Stimulated activated CD4-positive, alpha-beta T cell treated with anti-CD3 and anti-CD28 coated beads, Interleukin-1b, Interleukin-23, amount 100 ng/mL, for 4 hours (primary cell): ENCODE results near the gene EFHC2.
"Not testable (repeated sequence)": the region's sequence is repeated elsewhere in the genome, so short reads cannot be mapped to it uniquely, and the experiment has no call there.

Experiments
- DNase-seq, 2 donors: peaks; one replicate each; pipeline ENCODE4 v3.0.0-alpha.2; 2020; ENCODE audit warnings: low read depth in 2 of 2

Gene EFHC2

GRCh38 chrX:44234541-44234940 is 108.9 kb downstream of the EFHC2 start:
- DNase-seq = no peak

DNA sequence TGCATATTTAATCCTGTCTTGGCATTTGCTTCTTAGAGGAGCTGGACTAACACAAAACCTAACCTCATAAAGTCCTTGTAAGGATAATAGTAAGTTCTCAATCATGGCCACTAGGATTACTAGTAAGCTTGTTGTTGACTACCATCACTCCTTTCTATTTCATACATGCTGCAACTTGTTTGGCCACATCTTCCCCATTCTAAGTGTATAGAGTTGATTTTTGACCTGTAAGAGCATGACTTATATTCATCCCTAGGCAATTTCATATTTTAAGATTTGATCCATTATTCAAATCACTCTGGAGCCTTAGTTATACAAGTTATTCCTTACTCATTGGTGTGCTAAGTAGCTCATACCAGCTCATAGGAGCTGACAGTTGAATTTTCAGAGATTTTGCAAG is 109.4 kb downstream of the EFHC2 start:
- no peak for DNase-seq

DNA sequence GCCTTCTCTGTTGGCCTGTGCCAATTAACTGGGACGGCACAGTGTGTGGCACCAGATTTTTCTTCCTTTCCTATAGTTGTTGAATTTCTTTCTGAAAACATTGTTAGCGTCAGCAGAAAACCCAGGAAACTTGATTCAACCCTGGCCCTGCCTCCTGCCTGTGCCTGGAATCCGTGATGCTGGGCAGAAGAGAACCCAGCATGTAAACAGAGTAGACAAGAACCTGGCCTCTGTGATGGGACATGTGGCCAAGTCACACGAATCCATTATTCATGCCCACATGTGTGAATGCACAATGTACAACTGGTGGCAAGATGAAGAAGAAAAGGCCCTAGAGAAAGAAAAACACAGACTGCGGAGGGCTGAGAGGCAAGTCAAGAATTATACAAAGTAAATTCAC is 111.4 kb downstream of the EFHC2 start:
- no peak for DNase-seq

GRCh38 chrX:44228621-44229020 is 114.9 kb downstream of the EFHC2 start:
- no peak for DNase-seq

- no peak for DNase-seq
Measured at GRCh38 chrX:44227991-44228390, 115.5 kb downstream of the EFHC2 start.

GRCh38 chrX:44225667-44226066 is 117.8 kb downstream of the EFHC2 start:
- no peak for DNase-seq

DNA sequence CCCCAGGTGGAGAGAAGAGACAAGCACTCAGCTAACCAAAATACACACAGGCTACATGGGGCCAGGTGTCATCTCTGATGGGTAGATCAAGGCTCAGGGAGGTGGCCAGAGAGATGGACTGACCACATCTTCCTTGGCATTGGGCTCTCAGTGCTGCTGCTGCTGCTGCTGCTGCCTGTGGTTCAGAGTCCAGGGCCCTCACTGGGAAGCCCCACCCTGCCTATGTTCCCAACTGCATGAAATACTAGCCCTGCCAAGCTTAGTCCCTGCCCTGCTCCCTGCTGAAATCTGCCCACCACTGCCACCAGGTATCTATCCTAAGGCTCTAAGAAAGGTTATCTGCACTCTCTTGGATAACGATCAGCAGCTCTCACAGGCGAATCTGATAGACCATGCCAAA is 118.7 kb downstream of the EFHC2 start:
- no peak for DNase-seq

DNA sequence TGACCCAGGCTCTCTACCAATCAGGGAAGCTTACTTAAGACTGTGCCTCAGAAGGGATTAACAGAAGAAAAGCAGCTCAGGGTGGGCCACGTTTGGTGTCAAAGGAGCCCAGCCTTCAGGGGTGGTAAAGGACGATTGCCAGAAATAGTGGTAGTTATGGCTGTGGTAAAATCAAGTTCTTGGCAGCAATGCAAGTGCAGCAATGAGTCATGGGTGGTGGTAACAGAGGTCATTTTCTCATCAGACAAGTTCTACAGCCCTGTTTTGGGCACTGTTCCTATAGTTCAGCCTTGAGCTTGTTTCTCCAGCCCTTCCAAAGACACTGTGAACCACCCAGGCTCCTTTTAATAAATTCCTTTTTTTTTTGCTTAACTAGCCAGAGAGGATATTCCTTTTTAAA is 120.3 kb downstream of the EFHC2 start:
- DNase-seq = no peak

- DNase-seq = no peak
Measured at GRCh38 chrX:44218465-44218864, 125.0 kb downstream of the EFHC2 start.

GRCh38 chrX:44216171-44216570 is 127.3 kb downstream of the EFHC2 start:
- no peak for DNase-seq

- no peak for DNase-seq
Measured at GRCh38 chrX:44203791-44204190, 139.7 kb downstream of the EFHC2 start.

GRCh38 chrX:44202596-44202995 is 140.9 kb downstream of the EFHC2 start:
- DNase-seq = no peak

DNA sequence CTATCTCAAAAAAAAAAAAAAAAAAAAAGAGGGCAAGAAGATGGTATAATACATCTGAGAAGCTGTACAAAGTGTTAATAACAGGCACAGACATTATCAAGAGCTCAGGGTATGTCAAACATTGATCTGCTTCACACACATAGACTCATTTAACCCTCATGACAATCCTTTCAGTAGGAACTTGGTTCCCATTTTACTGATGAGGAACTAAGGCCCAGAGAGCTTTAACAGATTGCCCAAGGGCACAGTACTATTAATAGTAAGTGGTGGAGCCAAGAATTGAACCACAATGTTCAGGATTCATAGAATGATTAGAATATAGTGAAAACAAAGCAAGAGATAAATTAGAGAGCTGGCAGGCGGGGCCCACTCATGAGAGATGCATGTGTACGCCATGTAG is 154.4 kb downstream of the EFHC2 start:
- DNase-seq = no peak

DNA sequence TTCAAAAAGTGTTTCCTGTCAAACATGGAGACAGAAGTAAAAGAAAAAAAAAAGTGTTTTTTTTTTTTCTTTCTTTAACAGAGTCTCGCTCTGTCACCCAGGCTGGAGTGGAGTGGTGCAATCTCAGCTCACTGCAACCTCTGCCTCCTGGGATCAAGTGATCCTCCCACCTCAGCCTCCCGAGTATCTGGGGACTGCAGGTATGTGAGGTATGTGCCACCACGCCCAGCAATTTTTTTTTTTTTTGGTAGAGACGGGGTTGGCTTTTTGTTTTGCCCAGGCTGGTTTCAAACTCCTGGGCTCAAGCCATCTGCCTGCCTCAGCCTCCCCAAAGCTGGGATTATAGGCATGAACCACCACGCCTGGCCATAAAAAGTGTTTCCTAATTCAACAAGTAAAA is 155.6 kb downstream of the EFHC2 start:
- not testable (repeated sequence) for DNase-seq

DNA sequence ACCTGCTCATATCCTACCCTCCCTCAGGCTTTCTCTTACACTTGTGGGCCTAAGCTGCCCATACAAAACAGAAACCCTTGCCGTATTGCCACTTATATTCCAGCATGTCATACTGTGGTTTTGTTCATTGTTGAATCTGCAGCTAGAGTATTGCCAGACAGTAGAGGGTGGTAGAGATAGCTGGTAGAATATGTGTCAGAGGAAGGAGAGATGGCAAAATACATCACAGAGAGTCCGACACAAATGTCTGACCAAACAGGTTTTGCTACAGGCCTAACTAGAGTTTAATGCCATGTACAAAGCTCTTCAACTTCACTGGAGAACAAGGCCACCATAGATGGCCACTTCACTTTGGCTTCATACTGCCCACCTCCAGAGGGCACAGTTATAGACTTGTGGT is 160.1 kb downstream of the EFHC2 start:
- no peak for DNase-seq

DNA sequence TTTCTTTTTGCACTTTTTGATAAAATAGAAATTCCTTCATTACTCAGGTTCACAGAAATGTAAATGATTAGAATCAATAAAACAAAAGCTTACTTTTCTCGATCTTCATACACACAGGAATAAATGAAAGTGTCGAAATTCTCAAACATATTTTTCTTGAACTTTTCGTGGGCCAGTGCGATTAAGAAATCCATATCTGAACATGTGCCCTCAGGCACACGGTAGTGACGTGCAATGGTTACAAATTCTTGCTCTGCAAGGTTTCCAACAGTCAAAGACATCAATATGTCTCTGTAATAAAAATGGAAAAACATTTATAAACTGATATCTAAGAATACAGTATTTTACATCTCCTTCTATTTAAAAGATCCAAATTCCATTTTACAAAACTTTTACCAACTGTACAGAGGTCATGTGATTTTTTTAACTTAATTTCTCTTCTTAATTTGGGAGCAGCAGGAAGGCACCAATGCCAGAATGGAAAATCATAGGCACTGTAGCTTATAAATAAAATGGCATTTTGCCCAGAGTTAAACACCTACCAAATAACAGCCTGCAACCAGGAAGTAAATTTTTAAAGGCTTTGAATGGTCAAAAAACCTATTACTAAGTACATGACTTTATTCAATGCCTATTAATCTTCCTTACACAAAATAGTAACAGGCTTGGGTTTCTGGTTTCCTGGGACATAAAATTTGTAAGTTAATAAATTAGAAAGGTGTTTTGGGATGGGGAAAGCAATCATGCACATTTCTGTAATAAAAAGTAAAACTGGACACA is 165.0 kb downstream of the EFHC2 start:
- DNase-seq = no peak

- no peak for DNase-seq
Measured at GRCh38 chrX:44175455-44175854, 168.0 kb downstream of the EFHC2 start.

GRCh38 chrX:44174061-44174460 is 169.4 kb downstream of the EFHC2 start:
- no peak for DNase-seq

DNA sequence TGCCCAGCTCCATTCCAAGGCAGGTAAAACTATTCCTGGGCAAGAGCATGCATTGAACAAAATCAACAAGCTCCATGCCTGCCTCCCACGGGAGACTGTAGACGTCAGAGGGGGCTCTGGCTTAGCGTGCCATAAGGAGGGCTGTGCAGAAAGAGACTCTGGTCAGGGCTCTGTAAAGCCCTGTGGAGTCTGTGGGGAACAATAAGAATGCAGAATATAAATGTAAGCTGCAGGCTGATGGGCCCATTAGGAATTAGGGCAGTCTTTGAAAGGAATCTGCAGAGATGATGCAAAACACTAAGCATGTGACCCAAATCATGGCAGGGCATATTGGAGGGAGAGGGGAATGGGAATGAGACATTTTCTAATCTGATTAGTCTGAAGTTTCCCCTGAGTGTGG is 170.3 kb downstream of the EFHC2 start:
- DNase-seq = no peak

GRCh38 chrX:44167116-44167515 is 176.4 kb downstream of the EFHC2 start:
- no peak for DNase-seq

- no peak for DNase-seq
Measured at GRCh38 chrX:44162964-44163475, 180.5 kb downstream of the EFHC2 start.

DNA sequence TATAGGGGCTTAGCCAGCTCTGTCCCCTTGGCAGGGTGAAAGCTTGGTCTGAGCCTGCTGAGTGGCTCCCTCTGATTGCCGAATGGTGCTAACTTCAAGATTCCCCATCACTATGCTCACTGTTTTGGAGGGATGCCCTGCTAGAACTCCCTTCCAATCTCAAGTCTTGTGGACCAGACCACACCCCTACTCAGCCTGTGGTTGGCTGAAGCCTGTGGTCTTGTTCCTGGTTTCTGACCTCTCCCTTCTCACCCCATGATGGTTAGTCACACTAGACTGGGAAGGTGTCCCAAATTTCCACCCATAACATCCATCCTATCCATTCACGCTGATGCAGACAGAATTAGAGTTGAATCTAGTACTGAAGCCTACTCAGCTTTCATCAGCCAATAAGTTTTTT is 185.6 kb downstream of the EFHC2 start:
- DNase-seq = no peak

DNA sequence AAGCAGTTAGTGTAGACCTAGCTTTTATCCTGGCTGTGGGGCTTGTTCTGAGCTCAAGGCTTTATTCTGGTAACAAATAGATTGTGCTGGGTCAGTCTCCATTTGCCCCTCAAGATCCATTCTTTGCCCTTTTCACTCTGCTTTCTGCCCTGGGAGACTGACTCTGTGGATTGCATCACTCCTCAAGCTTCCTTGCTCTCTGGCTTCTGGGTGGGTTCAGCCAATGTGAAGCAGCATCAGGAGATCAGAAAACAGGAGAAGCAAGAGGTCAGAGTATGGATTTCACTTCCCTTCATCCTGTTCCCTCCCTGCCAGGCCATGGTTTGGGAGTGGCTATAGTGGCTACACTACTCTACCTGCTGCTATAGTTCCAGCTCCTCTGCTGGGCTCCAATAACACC is 186.2 kb downstream of the EFHC2 start:
- no peak for DNase-seq

DNA sequence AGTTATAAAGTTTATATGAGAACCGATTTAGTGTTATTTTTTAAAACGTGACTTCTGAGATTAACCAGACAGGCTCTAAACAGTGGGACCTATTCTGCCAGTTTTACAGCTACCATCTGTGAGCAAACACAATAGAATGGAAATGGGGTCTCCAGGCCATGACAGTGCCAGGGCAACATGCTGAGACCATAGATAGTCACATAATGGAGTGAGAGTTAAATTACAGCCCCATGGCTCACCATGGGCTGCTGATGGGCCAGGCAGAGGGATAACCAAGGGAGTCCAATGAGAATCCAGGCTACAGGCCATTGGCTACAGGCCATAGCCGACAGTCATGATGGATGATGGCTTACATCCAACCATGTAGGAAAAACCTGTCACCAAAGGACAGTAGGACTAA is 186.7 kb downstream of the EFHC2 start:
- no peak for DNase-seq
